MCF 10A (cell line): Measurements from ENCODE around the gene CHRM5. TPM values are rescaled to one million over a fixed set of nuclear protein-coding genes. Genes with fewer than 3 reads are reported as not detected.

Source experiments
- BruUV-seq: library from RNA; stranded (reverse); fragments of 400-500 nt; replicated peaks from 2 replicates; lab custom pipeline; 2021; lab: Mats Ljungman, UMichigan
- CTCF ChIA-PET: fragments of 300-600 bp; sonication (Branson Sonifier 250); formaldehyde crosslinking; extraction: SDS; loops from one replicate; lab custom pipeline; 2021; ENCODE audit warnings: antibody characterized with exemption, inconsistent platforms; lab: Yijun Ruan, JAX
- POLR2A ChIA-PET: fragments of 300-600, 350-650 bp; sonication (Branson Sonifier 250); formaldehyde crosslinking; extraction: SDS; loops from one replicate; lab custom pipeline; 2020; ENCODE audit warnings: antibody characterized with exemption, inconsistent platforms; lab: Yijun Ruan, JAX
- DNase-seq: peaks from one replicate; pipeline ENCODE4 v3.0.0-alpha.2; 2018; ENCODE audit not compliant: unreplicated experiment
- H3K27ac Mint-ChIP-seq: one replicate; pipeline ENCODE4 v1.8.0; 2022; ENCODE audit warnings: mild to moderate bottlenecking, low read depth, mixed read lengths; ENCODE audit not compliant: unreplicated experiment
- H3K27me3 Mint-ChIP-seq: one replicate; pipeline ENCODE4 v1.8.0; 2022; ENCODE audit warnings: mixed read lengths; ENCODE audit not compliant: insufficient read depth, unreplicated experiment
- H3K36me3 Mint-ChIP-seq: one replicate; pipeline ENCODE4 v1.8.0; 2022; ENCODE audit warnings: mild to moderate bottlenecking, moderate library complexity, mixed read lengths; ENCODE audit not compliant: insufficient read depth, unreplicated experiment
- H3K4me1 Mint-ChIP-seq: one replicate; pipeline ENCODE4 v1.8.0; 2022; ENCODE audit warnings: mixed read lengths; ENCODE audit not compliant: insufficient read depth, unreplicated experiment
- H3K4me3 Mint-ChIP-seq: one replicate; pipeline ENCODE4 v1.8.0; 2022; ENCODE audit warnings: mild to moderate bottlenecking, moderate library complexity, mixed read lengths; ENCODE audit not compliant: unreplicated experiment
- H3K9me3 Mint-ChIP-seq: one replicate; pipeline ENCODE4 v1.8.0; 2022; ENCODE audit warnings: mixed read lengths; ENCODE audit not compliant: unreplicated experiment
- intact Hi-C: fragments of 100-400 bp; cut with micrococcal nuclease; formaldehyde crosslinking; loops from 2 replicates; pipeline ENCODE4 v1.14.1; 2022
- total RNA-seq: library from RNA; stranded (reverse); gene quantifications from 2 replicates; pipeline ENCODE4 v1.2.3, GENCODE V29; 2022
- TF ChIP-seq, protein P1 (sequence below): fragments of 200-600 bp; IDR thresholded peaks from one replicate; pipeline ENCODE4 v1.8.0; 2022; ENCODE audit warnings: antibody characterized with exemption, mild to moderate bottlenecking; ENCODE audit not compliant: unreplicated experiment

CHRM5 gene
- total RNA-seq, 1 experiment from 2014 or later = not detected

DNA sequence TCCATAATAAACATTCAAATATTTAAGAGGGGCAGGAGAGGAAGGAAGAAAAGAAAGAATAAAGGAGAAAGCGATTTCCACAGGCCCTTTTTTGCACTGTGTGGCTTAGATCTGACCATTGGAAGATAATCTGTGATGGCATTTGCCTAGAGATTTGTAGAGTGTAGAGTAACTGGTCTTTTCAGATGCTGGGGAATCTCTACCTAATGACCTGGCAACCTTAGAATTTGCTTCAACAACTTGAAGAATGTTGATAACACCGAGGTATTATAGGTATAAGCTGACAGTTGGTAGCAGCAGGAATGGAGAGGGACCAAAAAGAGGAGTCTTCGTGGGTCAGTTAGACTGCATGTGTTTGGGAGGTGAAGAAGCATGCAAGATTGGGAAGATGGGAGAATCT is 91.6 kb downstream of the CHRM5 start:
- H3K9me3 Mint-ChIP-seq = no peaks in the 10 kb centered on the region
- H3K36me3 Mint-ChIP-seq = no peaks in the 10 kb centered on the region
- TF ChIP-seq, protein P1, sequence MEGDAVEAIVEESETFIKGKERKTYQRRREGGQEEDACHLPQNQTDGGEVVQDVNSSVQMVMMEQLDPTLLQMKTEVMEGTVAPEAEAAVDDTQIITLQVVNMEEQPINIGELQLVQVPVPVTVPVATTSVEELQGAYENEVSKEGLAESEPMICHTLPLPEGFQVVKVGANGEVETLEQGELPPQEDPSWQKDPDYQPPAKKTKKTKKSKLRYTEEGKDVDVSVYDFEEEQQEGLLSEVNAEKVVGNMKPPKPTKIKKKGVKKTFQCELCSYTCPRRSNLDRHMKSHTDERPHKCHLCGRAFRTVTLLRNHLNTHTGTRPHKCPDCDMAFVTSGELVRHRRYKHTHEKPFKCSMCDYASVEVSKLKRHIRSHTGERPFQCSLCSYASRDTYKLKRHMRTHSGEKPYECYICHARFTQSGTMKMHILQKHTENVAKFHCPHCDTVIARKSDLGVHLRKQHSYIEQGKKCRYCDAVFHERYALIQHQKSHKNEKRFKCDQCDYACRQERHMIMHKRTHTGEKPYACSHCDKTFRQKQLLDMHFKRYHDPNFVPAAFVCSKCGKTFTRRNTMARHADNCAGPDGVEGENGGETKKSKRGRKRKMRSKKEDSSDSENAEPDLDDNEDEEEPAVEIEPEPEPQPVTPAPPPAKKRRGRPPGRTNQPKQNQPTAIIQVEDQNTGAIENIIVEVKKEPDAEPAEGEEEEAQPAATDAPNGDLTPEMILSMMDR = no peak
- ChIA-PET POLR2A (interaction anchor here (1.1 to 1.6 kb wide), 3 partner anchors 21 to 166 kb away, joined by 4 to 5 read pairs (median 4); partner anchors contain the start of genes AVEN, EMC7 and PGBD4), CTCF (interaction anchor here (0.6 to 6.4 kb wide), 8 partner anchors 8 to 527 kb away, joined by 3 to 64 read pairs (median 4); partner anchors contain the start of gene KATNBL1)
- BruUV-seq = no TSS peak
- no peak overlapping the region for H3K27ac Mint-ChIP-seq
- H3K4me1 Mint-ChIP-seq = peaks cover 6% of the 10 kb centered on the region
- DNase-seq = no peak
- intact Hi-C loops = no loop called here
- no peak overlapping the region for H3K4me3 Mint-ChIP-seq
- H3K27me3 Mint-ChIP-seq = no peaks in the 10 kb centered on the region

DNA sequence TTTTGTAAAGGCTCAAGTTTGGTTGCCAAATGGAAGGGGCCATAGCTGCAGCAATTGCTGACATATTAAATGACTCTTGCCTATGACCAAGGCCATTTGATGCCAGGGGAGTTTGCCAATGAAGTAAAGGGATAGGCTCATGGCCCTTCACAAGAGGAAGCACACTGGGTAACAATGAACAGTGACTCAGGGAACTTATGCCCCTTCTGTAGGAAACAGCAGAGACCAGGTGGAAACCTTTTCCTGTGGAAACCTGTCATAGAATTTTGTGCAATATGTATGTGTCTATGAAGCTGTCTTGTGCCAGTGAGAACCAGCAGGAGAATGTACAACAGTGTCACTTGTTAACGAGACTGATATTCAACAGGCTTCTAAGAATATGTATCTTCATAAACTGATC is 96.1 kb downstream of the CHRM5 start:
- BruUV-seq = no TSS peak
- no peak for DNase-seq
- ChIA-PET CTCF (interaction anchor here (0.7 to 6.4 kb wide), 7 partner anchors 13 to 899 kb away, joined by 3 to 64 read pairs (median 5); partner anchors contain the start of gene KATNBL1), POLR2A (interaction anchor here (2.6 kb wide), 1 partner anchor 145 kb away, joined by 14 read pairs; the partner anchor contains the start of gene KATNBL1)
- H3K4me3 Mint-ChIP-seq = no peak overlapping the region
- H3K27ac Mint-ChIP-seq = no peak overlapping the region
- no peaks in the 10 kb centered on the region for H3K9me3 Mint-ChIP-seq
- H3K4me1 Mint-ChIP-seq = peaks cover 6% of the 10 kb centered on the region
- H3K27me3 Mint-ChIP-seq = no peaks in the 10 kb centered on the region
- TF ChIP-seq, protein P1 = no peak
- H3K36me3 Mint-ChIP-seq = no peaks in the 10 kb centered on the region
- intact Hi-C loops = no loop called here

DNA sequence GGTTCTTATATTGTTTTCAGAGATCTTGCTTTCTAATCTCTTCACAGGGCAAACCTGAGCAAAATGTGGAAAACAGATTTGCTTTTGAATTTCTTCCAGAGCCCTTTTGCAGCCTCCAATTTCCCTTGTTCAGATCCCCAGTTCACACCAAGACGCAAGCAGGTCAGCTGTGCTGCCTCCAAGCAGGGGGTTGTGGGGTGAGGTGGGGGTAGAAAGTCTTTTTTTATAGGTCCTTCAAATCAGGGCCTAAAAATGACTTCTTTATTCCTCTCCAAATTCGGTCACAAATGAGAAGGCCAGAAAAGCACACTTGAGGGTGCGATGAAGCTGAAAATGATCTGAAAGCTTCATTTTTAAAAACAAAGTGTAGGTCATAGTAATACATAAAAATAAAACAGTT is 97.0 kb downstream of the CHRM5 start:
- CTCF ChIA-PET = interaction anchor here (0.6 to 2.4 kb wide), 7 partner anchors 18 to 855 kb away, joined by 3 to 7 read pairs (median 3); no protein-coding TSS in a partner anchor

DNA sequence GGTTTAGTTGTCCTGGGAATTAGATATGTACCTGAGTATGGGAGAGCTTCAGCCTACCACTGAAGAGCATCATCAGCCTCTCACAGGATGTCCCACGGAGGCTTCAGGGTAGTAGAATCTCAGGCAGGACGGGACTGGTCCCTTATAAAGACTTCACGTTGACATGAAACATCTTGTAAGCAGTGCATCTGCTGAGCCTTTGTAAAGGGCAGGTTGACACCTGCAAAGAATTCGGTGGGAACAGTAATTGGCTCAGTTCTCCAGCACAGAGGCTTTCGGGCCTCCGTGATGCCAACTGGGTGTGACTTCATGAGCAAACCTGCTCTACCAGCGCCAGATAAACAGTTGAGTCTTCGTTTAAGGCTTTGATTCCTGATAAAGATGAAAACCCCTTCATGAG is 97.6 kb downstream of the CHRM5 start:
- peaks cover 6% of the 10 kb centered on the region for H3K4me1 Mint-ChIP-seq
- no peaks in the 10 kb centered on the region for H3K36me3 Mint-ChIP-seq
- TF ChIP-seq, protein P1 = no peak
- H3K9me3 Mint-ChIP-seq = no peaks in the 10 kb centered on the region
- no peak overlapping the region for H3K4me3 Mint-ChIP-seq
- intact Hi-C loops = no loop called here
- ChIA-PET CTCF (interaction anchor here (0.6 to 2.4 kb wide), 8 partner anchors 18 to 855 kb away, joined by 3 to 7 read pairs (median 3); partner anchors contain the start of gene KATNBL1), POLR2A (interaction anchor here (0.6 to 2.3 kb wide), 5 partner anchors 17 to 371 kb away, joined by 3 to 12 read pairs (median 4); partner anchors contain the start of genes AVEN, EMC4 and GOLGA8A)
- no TSS peak for BruUV-seq
- peak; percentile 11 for DNase-seq
- H3K27ac Mint-ChIP-seq = no peak overlapping the region
- no peaks in the 10 kb centered on the region for H3K27me3 Mint-ChIP-seq

More for the DNA sequence above, 97.0 kb downstream of the CHRM5 start:
- H3K4me3 Mint-ChIP-seq = no peak overlapping the region
- no peak overlapping the region for H3K27ac Mint-ChIP-seq
- no peak for DNase-seq
- intact Hi-C loops = no loop called here
- POLR2A ChIA-PET = interaction anchor here (0.6 to 2.3 kb wide), 4 partner anchors 18 to 160 kb away, joined by 3 to 12 read pairs (median 4); partner anchors contain the start of genes AVEN and EMC4
- H3K27me3 Mint-ChIP-seq = no peaks in the 10 kb centered on the region
- H3K4me1 Mint-ChIP-seq = peaks cover 6% of the 10 kb centered on the region
- TF ChIP-seq, protein P1 = no peak
- H3K36me3 Mint-ChIP-seq = no peaks in the 10 kb centered on the region
- no TSS peak for BruUV-seq
- no peaks in the 10 kb centered on the region for H3K9me3 Mint-ChIP-seq
